NB4 (cell line): ENCODE measurements around the gene HMX3.

Experiments used
- DNase-seq: peaks from one replicate; pipeline ENCODE4 v3.0.0; 2010; ENCODE audit warnings: low read depth
- H3K4me3 ChIP-seq: one replicate; pipeline ENCODE4 v1.5.1; 2011; ENCODE audit warnings: mild to moderate bottlenecking, low read depth, low read length, moderate library complexity
- CTCF ChIP-seq: IDR thresholded peaks from one replicate; pipeline ENCODE4 v1.5.1; 2012; ENCODE audit warnings: low read depth, low read length
- MAX ChIP-seq: IDR thresholded peaks from 2 replicates; pipeline ENCODE4 v1.6.1; 2011; ENCODE audit warnings: low read depth, low read length
- MYC ChIP-seq: IDR thresholded peaks from 2 replicates; pipeline ENCODE4 v1.6.1; 2011; ENCODE audit warnings: low read depth, low read length
- POLR2A ChIP-seq: IDR thresholded peaks from 2 replicates; pipeline ENCODE4 v1.6.1; 2011; ENCODE audit warnings: mild to moderate bottlenecking; ENCODE audit not compliant: insufficient read length; ENCODE audit errors: extremely low read depth

Gene HMX3

GRCh38 chr10:123135415-123136141 is at the start of gene HMX3:
TSS of gene HMX3 (plus strand) at chr10:123135970. CDS start at chr10:123136051, 81 bp downstream.
- peak; percentile 41 for TF ChIP-seq POLR2A
- no peak for TF ChIP-seq CTCF
- peak; percentile 31; the same call in 1 of the 2 replicates for TF ChIP-seq MYC
- DNase-seq = peak; percentile 88
- peak within 1 kb of the TSS; percentile 60 for H3K4me3 ChIP-seq

- no peak for DNase-seq
- no peak overlapping the region for H3K4me3 ChIP-seq
These were observed 49.5 kb upstream of the HMX3 start for GRCh38 chr10:123086281-123086680.

GRCh38 chr10:123087348-123087747 is 48.4 kb upstream of the HMX3 start:
- no peak for DNase-seq
- H3K4me3 ChIP-seq = no peak overlapping the region
- TF ChIP-seq CTCF = no peak
- no peak for TF ChIP-seq POLR2A
- TF ChIP-seq MYC = no peak
- TF ChIP-seq MAX = no peak

More at GRCh38 chr10:123086281-123086680, 49.5 kb upstream of the HMX3 start:
- TF ChIP-seq MAX (no peak), CTCF (no peak), MYC (no peak), POLR2A (no peak)

GRCh38 chr10:123087786-123088185 is 48.0 kb upstream of the HMX3 start:
- H3K4me3 ChIP-seq = no peak overlapping the region
- TF ChIP-seq POLR2A = no peak
- TF ChIP-seq MAX = no peak
- TF ChIP-seq CTCF = no peak
- no peak for TF ChIP-seq MYC
- no peak for DNase-seq

- no peak overlapping the region for H3K4me3 ChIP-seq
- TF ChIP-seq MAX = no peak
- DNase-seq = no peak
These were observed 42.9 kb upstream of the HMX3 start for GRCh38 chr10:123092635-123093414.

- TF ChIP-seq CTCF (no peak), MAX (no peak), MYC (no peak), POLR2A (no peak)
- H3K4me3 ChIP-seq = no peak overlapping the region
- DNase-seq = no peak
These were observed 42.3 kb upstream of the HMX3 start for GRCh38 chr10:123093489-123093888.
